HepG2 (cell line): Measurements from ENCODE around the gene TMCC2. TPM values are rescaled to one million over a fixed set of nuclear protein-coding genes. Genes with fewer than 3 reads are reported as not detected.

Experiments used
- AHR ChIP-seq: IDR thresholded peaks from 2 replicates; pipeline ENCODE4 v1.6.1; 2018; ENCODE audit warnings: missing genetic modification reagents, missing compliant biosample characterization
- CENPT ChIP-seq: sonication (generic); formaldehyde crosslinking; IDR thresholded peaks from 2 replicates; pipeline ENCODE4 v1.8.0; 2022; ENCODE audit warnings: low read depth, mild to moderate bottlenecking, moderate library complexity, missing genetic modification reagents
- ELF1 ChIP-seq: sonication (generic); formaldehyde crosslinking; IDR thresholded peaks from 2 replicates; pipeline ENCODE4 v1.4.0; 2020; ENCODE audit warnings: missing genetic modification reagents
- HNRNPH1 ChIP-seq: fragments of 200-400 bp; formaldehyde crosslinking; optimal IDR thresholded peaks from 2 replicates; pipeline ENCODE3; 2017; ENCODE audit warnings: mild to moderate bottlenecking, low read depth, low read length
- MAF1 ChIP-seq: sonication (generic); formaldehyde crosslinking; IDR thresholded peaks from 2 replicates; pipeline ENCODE4 v1.5.0; 2020; ENCODE audit warnings: missing genetic modification reagents, borderline replicate concordance
- PHF8 ChIP-seq: sonication (generic); formaldehyde crosslinking; IDR thresholded peaks from 2 replicates; pipeline ENCODE4 v1.5.0; 2020; ENCODE audit warnings: missing genetic modification reagents
- SALL1 ChIP-seq: sonication (generic); formaldehyde crosslinking; IDR thresholded peaks from 2 replicates; pipeline ENCODE4 v1.8.0; 2022; ENCODE audit warnings: mild to moderate bottlenecking, missing genetic modification reagents
- SOX13 ChIP-seq, 3 experiments: fragments of 450-650 bp in 1 of 3; sonication (generic) in 1 of 3; formaldehyde crosslinking in 1 of 3; IDR thresholded peaks in 2 of 3; conservative IDR thresholded peaks in 1 of 3; 2 replicates each; pipeline versions ENCODE4 v1.5.0 to v1.6.1; 2016 to 2020; ENCODE audit warnings: antibody characterized with exemption in 1 of 3, mild to moderate bottlenecking in 1 of 3, missing compliant biosample characterization in 1 of 3, missing genetic modification reagents in 1 of 3, moderate library complexity in 1 of 3
- SP4 ChIP-seq: sonication (generic); formaldehyde crosslinking; IDR thresholded peaks from 2 replicates; pipeline ENCODE4 v1.8.1; 2023; ENCODE audit warnings: mild to moderate bottlenecking, missing genetic modification reagents
- SRY ChIP-seq: sonication (generic); formaldehyde crosslinking; IDR thresholded peaks from 2 replicates; pipeline ENCODE4 v1.8.0; 2022; ENCODE audit warnings: mild to moderate bottlenecking, missing genetic modification reagents
- SYNCRIP ChIP-seq: fragments of 200-400 bp; formaldehyde crosslinking; IDR thresholded peaks from 2 replicates; pipeline ENCODE4 v1.6.1; 2018; ENCODE audit warnings: mild to moderate bottlenecking, low read depth, low read length; ENCODE audit not compliant: insufficient read depth
- ZNF432 ChIP-seq: sonication (generic); formaldehyde crosslinking; IDR thresholded peaks from 2 replicates; pipeline ENCODE4 v1.5.0; 2020; ENCODE audit warnings: missing genetic modification reagents, mild to moderate bottlenecking, borderline replicate concordance
- polyA plus RNA-seq, 8 experiments: library from polyadenylated mRNA; depleted of rRNA in 3 of 8; stranded (reverse) in 7 of 8; unstranded in 1 of 8; fragments of >200 nt; fragmentation: Illumina TruSeq in 4 of 8; extraction: Trizol in 4 of 8; gene quantifications; 2 replicates each; pipeline versions ENCODE4 v1.2.1 to v1.2.3, GENCODE V29; 2011 to 2016; ENCODE audit warnings: low read depth in 4 of 8, missing spikeins in 1 of 8, mixed read lengths in 1 of 8; ENCODE audit not compliant: insufficient read depth in 1 of 8
- total RNA-seq, 5 experiments: library from RNA; depleted of rRNA; stranded (reverse); fragments of >200 nt; fragmentation: Illumina TruSeq; extraction: Trizol; gene quantifications; 2 replicates each; pipeline ENCODE4 v1.2.3, GENCODE V29; 2016; ENCODE audit warnings: low read depth in 1 of 5
- TF ChIP-seq, protein P1 (sequence below): IDR thresholded peaks from 2 replicates; pipeline ENCODE4 v1.6.1; 2012; ENCODE audit warnings: low read depth, low read length, improper control_type of control experiment
- TF ChIP-seq, protein P2 (sequence below), 2 experiments: sonication (generic) in 1 of 2; formaldehyde crosslinking in 1 of 2; IDR thresholded peaks; 2 replicates each; pipeline versions ENCODE4 v1.4.0 to v1.6.1; 2016 to 2020; ENCODE audit warnings: borderline replicate concordance in 1 of 2, low read depth in 1 of 2, mild to moderate bottlenecking in 1 of 2, missing genetic modification reagents in 1 of 2
- TF ChIP-seq, protein P3 (sequence below): sonication (generic); formaldehyde crosslinking; conservative IDR thresholded peaks from 2 replicates; pipeline ENCODE4 v1.8.0; 2022; ENCODE audit warnings: mild to moderate bottlenecking, moderate library complexity, missing genetic modification reagents

The TMCC2 gene
- total and polyA plus RNA-seq, 2 of the 13 experiments (the other 11 are each of a cell fraction or from before 2014, with no cell fraction given): 0.12 to 0.24 TPM

DNA sequence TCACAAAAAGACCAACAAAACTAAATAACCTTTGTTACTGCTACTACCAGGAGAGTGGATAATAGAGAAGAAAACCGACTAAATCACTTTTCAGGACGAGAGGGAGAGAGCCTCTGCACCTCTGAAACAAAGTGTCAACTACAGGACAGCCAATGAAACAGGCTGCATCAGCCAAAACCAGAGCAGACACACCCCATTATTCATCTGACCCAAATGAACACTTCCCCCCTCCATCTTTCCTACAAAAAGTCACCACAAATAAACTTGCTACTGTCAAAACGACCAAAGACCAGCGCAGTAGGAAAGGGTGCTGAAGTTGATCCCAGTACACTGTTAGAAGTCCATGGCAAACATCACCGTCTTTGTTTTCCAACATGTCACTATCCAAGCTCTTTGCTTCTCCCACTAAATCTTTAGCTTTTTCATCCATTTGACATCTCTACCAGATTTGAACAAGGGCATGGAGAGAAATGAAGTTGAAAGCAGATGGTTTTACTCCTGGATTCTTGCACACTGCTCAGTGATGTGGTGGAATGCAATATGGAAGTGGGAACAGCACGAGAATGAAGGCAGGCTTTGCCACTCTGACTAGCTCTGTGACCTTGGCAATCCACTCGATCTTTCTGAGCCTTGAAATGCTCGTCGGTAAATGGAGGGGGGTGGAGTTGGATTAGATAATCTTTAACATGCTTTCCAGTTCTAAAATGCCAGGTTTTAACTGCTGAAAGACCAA lies 36.7 kb upstream of the TMCC2 start (continued):
- TF ChIP-seq SOX13 (IDR thresholded peaks at IDR 0.05) (no peak), SOX13 (CRISPR knock-in tag; conservative IDR thresholded peaks at IDR 0.05 in 1 of 2, IDR thresholded peaks at IDR 0.05 in 1 of 2) (peak in 1 of 2 experiments; percentile 28; a peak in 1 of 4 replicates), SYNCRIP (no peak), CENPT (CRISPR knock-in tag) (no peak), SALL1 (peak; percentile 44; the same call in 1 of the 2 replicates), AHR (CRISPR knock-in tag) (no peak), PHF8 (CRISPR knock-in tag) (no peak), SRY (CRISPR knock-in tag) (no peak), MAF1 (CRISPR knock-in tag) (no peak), ZNF432 (no peak), SP4 (CRISPR knock-in tag) (no peak), HNRNPH1 (no peak), ELF1 (CRISPR knock-in tag) (no peak)
- TF ChIP-seq, protein P1, sequence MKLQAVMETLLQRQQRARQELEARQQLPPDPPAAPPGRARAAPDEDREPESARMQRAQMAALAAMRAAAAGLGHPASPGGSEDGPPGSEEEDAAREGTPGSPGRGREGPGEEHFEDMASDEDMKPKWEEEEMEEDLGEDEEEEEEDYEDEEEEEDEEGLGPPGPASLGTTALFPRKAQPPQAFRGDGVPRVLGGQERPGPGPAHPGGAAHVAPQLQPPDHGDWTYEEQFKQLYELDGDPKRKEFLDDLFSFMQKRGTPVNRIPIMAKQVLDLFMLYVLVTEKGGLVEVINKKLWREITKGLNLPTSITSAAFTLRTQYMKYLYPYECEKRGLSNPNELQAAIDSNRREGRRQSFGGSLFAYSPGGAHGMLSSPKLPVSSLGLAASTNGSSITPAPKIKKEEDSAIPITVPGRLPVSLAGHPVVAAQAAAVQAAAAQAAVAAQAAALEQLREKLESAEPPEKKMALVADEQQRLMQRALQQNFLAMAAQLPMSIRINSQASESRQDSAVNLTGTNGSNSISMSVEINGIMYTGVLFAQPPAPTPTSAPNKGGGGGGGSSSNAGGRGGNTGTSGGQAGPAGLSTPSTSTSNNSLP: 0 out of 2 replicates have a peak, but pooled peaks have one; percentile 63
- TF ChIP-seq, protein P2, sequence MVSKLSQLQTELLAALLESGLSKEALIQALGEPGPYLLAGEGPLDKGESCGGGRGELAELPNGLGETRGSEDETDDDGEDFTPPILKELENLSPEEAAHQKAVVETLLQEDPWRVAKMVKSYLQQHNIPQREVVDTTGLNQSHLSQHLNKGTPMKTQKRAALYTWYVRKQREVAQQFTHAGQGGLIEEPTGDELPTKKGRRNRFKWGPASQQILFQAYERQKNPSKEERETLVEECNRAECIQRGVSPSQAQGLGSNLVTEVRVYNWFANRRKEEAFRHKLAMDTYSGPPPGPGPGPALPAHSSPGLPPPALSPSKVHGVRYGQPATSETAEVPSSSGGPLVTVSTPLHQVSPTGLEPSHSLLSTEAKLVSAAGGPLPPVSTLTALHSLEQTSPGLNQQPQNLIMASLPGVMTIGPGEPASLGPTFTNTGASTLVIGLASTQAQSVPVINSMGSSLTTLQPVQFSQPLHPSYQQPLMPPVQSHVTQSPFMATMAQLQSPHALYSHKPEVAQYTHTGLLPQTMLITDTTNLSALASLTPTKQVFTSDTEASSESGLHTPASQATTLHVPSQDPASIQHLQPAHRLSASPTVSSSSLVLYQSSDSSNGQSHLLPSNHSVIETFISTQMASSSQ (IDR thresholded peaks at IDR 0.05; ENCODE audit: low read depth): peak; percentile 79
- TF ChIP-seq, protein P2 (CRISPR knock-in tag; IDR thresholded peaks at IDR 0.05; ENCODE audit: borderline replicate concordance): peak; percentile 84; the same call in 1 of the 2 replicates
- TF ChIP-seq, protein P3, sequence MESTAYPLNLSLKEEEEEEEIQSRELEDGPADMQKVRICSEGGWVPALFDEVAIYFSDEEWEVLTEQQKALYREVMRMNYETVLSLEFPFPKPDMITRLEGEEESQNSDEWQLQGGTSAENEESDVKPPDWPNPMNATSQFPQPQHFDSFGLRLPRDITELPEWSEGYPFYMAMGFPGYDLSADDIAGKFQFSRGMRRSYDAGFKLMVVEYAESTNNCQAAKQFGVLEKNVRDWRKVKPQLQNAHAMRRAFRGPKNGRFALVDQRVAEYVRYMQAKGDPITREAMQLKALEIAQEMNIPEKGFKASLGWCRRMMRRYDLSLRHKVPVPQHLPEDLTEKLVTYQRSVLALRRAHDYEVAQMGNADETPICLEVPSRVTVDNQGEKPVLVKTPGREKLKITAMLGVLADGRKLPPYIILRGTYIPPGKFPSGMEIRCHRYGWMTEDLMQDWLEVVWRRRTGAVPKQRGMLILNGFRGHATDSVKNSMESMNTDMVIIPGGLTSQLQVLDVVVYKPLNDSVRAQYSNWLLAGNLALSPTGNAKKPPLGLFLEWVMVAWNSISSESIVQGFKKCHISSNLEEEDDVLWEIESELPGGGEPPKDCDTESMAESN (CRISPR knock-in tag): peak; percentile 48; the same call in 1 of the 2 replicates
